HepG2 (cell line): ENCODE results near the gene ANKK1. TPM values are rescaled to one million over a fixed set of nuclear protein-coding genes. Genes with fewer than 3 reads are reported as not detected.

Experiments
- ATAC-seq: fragments of 200-7000 bp; cut with Tn5 transposase; 3 replicates; pipeline ENCODE4 v1.9.1; 2020; ENCODE audit warnings: mild to moderate bottlenecking, moderate library complexity
- BruUV-seq: library from RNA; stranded (reverse); fragments of 400-500 nt; replicated peaks from 2 replicates; lab custom pipeline; 2021; lab: Mats Ljungman, UMichigan
- CTCF ChIA-PET: fragments of 300-600 bp; formaldehyde crosslinking; extraction: SDS; loops from one replicate; lab custom pipeline; 2021; ENCODE audit warnings: low total read pairs, inconsistent platforms, low intra/inter-chr PET ratio; lab: Yijun Ruan, JAX
- POLR2A ChIA-PET: fragments of 350-600 bp; sonication (Branson Sonifier 250); formaldehyde crosslinking; loops from one replicate; lab custom pipeline; 2020; ENCODE audit warnings: antibody characterized with exemption, inconsistent platforms; lab: Yijun Ruan, JAX
- DNase-seq: peaks from one replicate; pipeline ENCODE4 v3.0.0-alpha.2; 2015; ENCODE audit warnings: low spot score
- FAIRE-seq: peaks from 3 replicates; lab custom pipeline; 2011; peaks lifted over from hg19 to GRCh38; lab: Jason Lieb, UNC
- H2AFZ ChIP-seq: one replicate; pipeline ENCODE4 v1.6.1; 2011; ENCODE audit warnings: low read length, inconsistent platforms
- H3K27ac ChIP-seq: fragments of 300-600 bp; 3 replicates; pipeline ENCODE4 v1.8.0; 2011; ENCODE audit warnings: mixed run types, mild to moderate bottlenecking, mixed read lengths, low read length, inconsistent platforms; ENCODE audit not compliant: insufficient read depth; ENCODE audit errors: extremely low read length
- H3K27me3 ChIP-seq, 2 experiments: fragments of 200-600 bp in 1 of 2; 2 replicates in 1 of 2; 3 replicates in 1 of 2; pipeline versions ENCODE4 v1.6.0 to v1.8.0; 2011; ENCODE audit warnings: low read length in 2 of 2, mild to moderate bottlenecking in 2 of 2, moderate library complexity in 2 of 2, inconsistent platforms in 1 of 2; ENCODE audit not compliant: insufficient read depth in 2 of 2, control insufficient read depth in 1 of 2
- H3K36me3 ChIP-seq, 2 experiments: fragments of 200-600 bp in 1 of 2; replicated peaks in 1 of 2; 2 replicates in 1 of 2; 3 replicates in 1 of 2; pipeline versions ENCODE4 v1.5.1 to v1.8.0; 2011; ENCODE audit warnings: low read length in 2 of 2, inconsistent platforms in 1 of 2; ENCODE audit not compliant: insufficient read depth in 2 of 2, control insufficient read depth in 1 of 2
- H3K4me1 ChIP-seq: 2 replicates; pipeline ENCODE4 v1.5.1; 2012; ENCODE audit warnings: low read length, inconsistent platforms; ENCODE audit not compliant: insufficient read depth
- H3K4me2 ChIP-seq: 2 replicates; pipeline ENCODE4 v1.6.0; 2011; ENCODE audit warnings: low read depth, low read length, inconsistent platforms
- H3K4me3 ChIP-seq, 3 experiments: fragments of 200-600 bp in 1 of 3; sonication (generic), shearing (Covaris generic) in 1 of 3; replicated peaks in 1 of 3; 2 replicates each; pipeline ENCODE4 v1.5.1; 2011 to 2016; ENCODE audit warnings: low read length in 3 of 3, inconsistent platforms in 2 of 3, low read depth in 2 of 3, mild to moderate bottlenecking in 2 of 3, control low read depth in 1 of 3, mixed read lengths in 1 of 3; ENCODE audit not compliant: insufficient read depth in 1 of 3
- H3K79me2 ChIP-seq: one replicate; pipeline ENCODE4 v1.6.1; 2011; ENCODE audit warnings: low read length, inconsistent platforms; ENCODE audit not compliant: insufficient read depth
- H3K9ac ChIP-seq: 2 replicates; pipeline ENCODE4 v1.6.0; 2011; ENCODE audit warnings: mild to moderate bottlenecking, low read depth, low read length, inconsistent platforms; ENCODE audit not compliant: insufficient read depth
- H3K9me3 ChIP-seq: 2 replicates; pipeline ENCODE4 v1.5.1; 2012; ENCODE audit warnings: mild to moderate bottlenecking, low read length
- H4K20me1 ChIP-seq: 2 replicates; pipeline ENCODE4 v1.6.0; 2011; ENCODE audit warnings: inconsistent platforms, mild to moderate bottlenecking, low read length, moderate library complexity; ENCODE audit not compliant: insufficient read depth
- ATRX ChIP-seq: sonication (generic); formaldehyde crosslinking; IDR thresholded peaks from 2 replicates; pipeline ENCODE4 v1.4.0; 2020; ENCODE audit warnings: missing genetic modification reagents, borderline replicate concordance
- KDM4B ChIP-seq: sonication (generic); formaldehyde crosslinking; IDR thresholded peaks from 2 replicates; pipeline ENCODE4 v1.4.0; 2020; ENCODE audit warnings: missing genetic modification reagents
- NR2C2 ChIP-seq: sonication (generic); formaldehyde crosslinking; IDR thresholded peaks from 2 replicates; pipeline ENCODE4 v1.4.0; 2020; ENCODE audit warnings: missing genetic modification reagents, mild to moderate bottlenecking, moderate library complexity, borderline replicate concordance
- ZNF788 ChIP-seq: sonication (generic); formaldehyde crosslinking; IDR thresholded peaks from 2 replicates; pipeline ENCODE4 v1.5.0; 2020; ENCODE audit warnings: mild to moderate bottlenecking, missing genetic modification reagents, borderline replicate concordance
- ZSCAN21 ChIP-seq: sonication (generic); formaldehyde crosslinking; IDR thresholded peaks from 2 replicates; pipeline ENCODE4 v1.8.0; 2022; ENCODE audit warnings: mild to moderate bottlenecking, missing genetic modification reagents, moderate library complexity, borderline replicate concordance
- WGBS: methylation state at CpG from one replicate; pipeline ENCODE4 v1.1.6; 2017; ENCODE audit warnings: low lambda C conversion rate; 5-methylcytosine and 5-hydroxymethylcytosine counted together
- in situ Hi-C: cut with HindIII; loops from 2 replicates; pipeline ENCODE4 v1.10.0; 2017; ENCODE audit warnings: low pct_unique_long_range_greater_than_20kb; ENCODE audit not compliant: extremely low pct_ligation_motif_present
- intact Hi-C: fragments of 100-400 bp; cut with micrococcal nuclease; formaldehyde crosslinking; loops from one replicate; pipeline ENCODE4 v1.10.0; 2022; ENCODE audit not compliant: unreplicated experiment
- polyA plus RNA-seq, 8 experiments: library from polyadenylated mRNA; depleted of rRNA in 3 of 8; stranded (reverse) in 7 of 8; unstranded in 1 of 8; fragments of >200 nt; fragmentation: Illumina TruSeq in 4 of 8; extraction: Trizol in 4 of 8; gene quantifications; 2 replicates each; pipeline versions ENCODE4 v1.2.1 to v1.2.3, GENCODE V29; 2011 to 2016; ENCODE audit warnings: low read depth in 4 of 8, missing spikeins in 1 of 8, mixed read lengths in 1 of 8; ENCODE audit not compliant: insufficient read depth in 1 of 8
- total RNA-seq, 5 experiments: library from RNA; depleted of rRNA; stranded (reverse); fragments of >200 nt; fragmentation: Illumina TruSeq; extraction: Trizol; gene quantifications; 2 replicates each; pipeline ENCODE4 v1.2.3, GENCODE V29; 2016; ENCODE audit warnings: low read depth in 1 of 5
- TF ChIP-seq, protein P1 (sequence below): sonication (generic); formaldehyde crosslinking; IDR thresholded peaks from 2 replicates; pipeline ENCODE4 v1.8.0; 2022; ENCODE audit warnings: missing genetic modification reagents, mild to moderate bottlenecking, borderline replicate concordance
- TF ChIP-seq, protein P2 (sequence below): sonication (generic); formaldehyde crosslinking; IDR thresholded peaks from 2 replicates; pipeline ENCODE4 v1.8.0; 2022; ENCODE audit warnings: mild to moderate bottlenecking, missing genetic modification reagents, moderate library complexity
- TF ChIP-seq, protein P3 (sequence below): sonication (generic); formaldehyde crosslinking; IDR thresholded peaks from 2 replicates; pipeline ENCODE4 v1.8.1; 2023; ENCODE audit warnings: mild to moderate bottlenecking, missing genetic modification reagents
- TF ChIP-seq, protein P4 (sequence below): sonication (generic); formaldehyde crosslinking; IDR thresholded peaks from 2 replicates; pipeline ENCODE4 v1.4.0; 2020; ENCODE audit warnings: missing genetic modification reagents
- TF ChIP-seq, protein P5 (sequence below): IDR thresholded peaks from 2 replicates; pipeline ENCODE4 v1.6.1; 2016
- TF ChIP-seq, protein P6 (sequence below): sonication (generic); formaldehyde crosslinking; IDR thresholded peaks from 2 replicates; pipeline ENCODE4 v1.5.1; 2020; ENCODE audit warnings: missing genetic modification reagents, mild to moderate bottlenecking, borderline replicate concordance
- TF ChIP-seq, protein P7 (sequence below): sonication (generic); formaldehyde crosslinking; IDR thresholded peaks from 2 replicates; pipeline ENCODE4 v1.4.0; 2020; ENCODE audit warnings: missing genetic modification reagents

The ANKK1 gene
- total and polyA plus RNA-seq, 2 of the 13 experiments (the other 11 are each of a cell fraction or from before 2014, with no cell fraction given), result 0.04 to 0.22 TPM

DNA sequence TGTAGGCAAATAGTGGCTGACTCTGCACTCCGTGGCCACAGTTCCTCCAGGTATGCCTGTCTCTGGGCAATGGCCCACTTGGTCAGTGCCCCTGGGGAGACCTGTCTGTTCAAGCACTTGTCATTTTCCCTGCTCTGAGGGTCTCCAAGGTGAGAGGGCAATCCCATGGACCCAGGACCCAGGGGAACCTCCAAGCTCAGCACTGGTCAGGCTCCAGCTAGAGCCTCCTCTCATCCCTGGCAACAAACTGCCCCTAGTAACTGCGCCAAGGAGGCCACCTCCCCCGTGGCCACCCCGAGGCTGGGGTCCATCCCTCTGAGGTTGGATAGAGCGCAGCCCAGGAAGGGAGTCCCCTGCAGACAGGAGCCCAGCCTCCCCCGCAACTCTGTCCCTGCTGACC, 713 bp upstream of the ANKK1 start:
- no TSS peak for BruUV-seq
- H3K4me2 ChIP-seq, result no peak overlapping the region
- ATAC-seq (no peak), DNase-seq (no peak), FAIRE-seq (no peak)
- no peak overlapping the region for H3K27ac ChIP-seq
- no peaks in the 10 kb centered on the region for H3K36me3 ChIP-seq
- no peaks in the 10 kb centered on the region; a peak in 1 of 5 replicates for H3K27me3 ChIP-seq
- 66% methylated on average over 2 of the region's 6 CpGs for WGBS
- ChIA-PET CTCF (no interaction called here), POLR2A (no interaction called here)
- no peaks in the 10 kb centered on the region for H3K9me3 ChIP-seq
- in situ Hi-C loops (no loop called here), intact Hi-C loops (no loop called here)
- H3K9ac ChIP-seq, result no peak overlapping the region
- no peaks in the 10 kb centered on the region for H3K79me2 ChIP-seq
- H3K4me3 ChIP-seq, result no peak overlapping the region
- no peaks in the 10 kb centered on the region for H4K20me1 ChIP-seq
- no peak overlapping the region for H2AFZ ChIP-seq
- no peaks in the 10 kb centered on the region for H3K4me1 ChIP-seq
- TF ChIP-seq ATRX (CRISPR knock-in tag) (no peak), NR2C2 (CRISPR knock-in tag) (no peak), KDM4B (CRISPR knock-in tag) (no peak), ZNF788 (CRISPR knock-in tag) (no peak), ZSCAN21 (no peak)
- TF ChIP-seq, protein P1, sequence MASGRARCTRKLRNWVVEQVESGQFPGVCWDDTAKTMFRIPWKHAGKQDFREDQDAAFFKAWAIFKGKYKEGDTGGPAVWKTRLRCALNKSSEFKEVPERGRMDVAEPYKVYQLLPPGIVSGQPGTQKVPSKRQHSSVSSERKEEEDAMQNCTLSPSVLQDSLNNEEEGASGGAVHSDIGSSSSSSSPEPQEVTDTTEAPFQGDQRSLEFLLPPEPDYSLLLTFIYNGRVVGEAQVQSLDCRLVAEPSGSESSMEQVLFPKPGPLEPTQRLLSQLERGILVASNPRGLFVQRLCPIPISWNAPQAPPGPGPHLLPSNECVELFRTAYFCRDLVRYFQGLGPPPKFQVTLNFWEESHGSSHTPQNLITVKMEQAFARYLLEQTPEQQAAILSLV (CRISPR knock-in tag), result no peak
- TF ChIP-seq, protein P2, sequence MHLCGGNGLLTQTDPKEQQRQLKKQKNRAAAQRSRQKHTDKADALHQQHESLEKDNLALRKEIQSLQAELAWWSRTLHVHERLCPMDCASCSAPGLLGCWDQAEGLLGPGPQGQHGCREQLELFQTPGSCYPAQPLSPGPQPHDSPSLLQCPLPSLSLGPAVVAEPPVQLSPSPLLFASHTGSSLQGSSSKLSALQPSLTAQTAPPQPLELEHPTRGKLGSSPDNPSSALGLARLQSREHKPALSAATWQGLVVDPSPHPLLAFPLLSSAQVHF, result no peak
- TF ChIP-seq, protein P3, sequence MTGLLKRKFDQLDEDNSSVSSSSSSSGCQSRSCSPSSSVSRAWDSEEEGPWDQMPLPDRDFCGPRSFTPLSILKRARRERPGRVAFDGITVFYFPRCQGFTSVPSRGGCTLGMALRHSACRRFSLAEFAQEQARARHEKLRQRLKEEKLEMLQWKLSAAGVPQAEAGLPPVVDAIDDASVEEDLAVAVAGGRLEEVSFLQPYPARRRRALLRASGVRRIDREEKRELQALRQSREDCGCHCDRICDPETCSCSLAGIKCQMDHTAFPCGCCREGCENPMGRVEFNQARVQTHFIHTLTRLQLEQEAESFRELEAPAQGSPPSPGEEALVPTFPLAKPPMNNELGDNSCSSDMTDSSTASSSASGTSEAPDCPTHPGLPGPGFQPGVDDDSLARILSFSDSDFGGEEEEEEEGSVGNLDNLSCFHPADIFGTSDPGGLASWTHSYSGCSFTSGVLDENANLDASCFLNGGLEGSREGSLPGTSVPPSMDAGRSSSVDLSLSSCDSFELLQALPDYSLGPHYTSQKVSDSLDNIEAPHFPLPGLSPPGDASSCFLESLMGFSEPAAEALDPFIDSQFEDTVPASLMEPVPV, result no peak
- TF ChIP-seq, protein P4, sequence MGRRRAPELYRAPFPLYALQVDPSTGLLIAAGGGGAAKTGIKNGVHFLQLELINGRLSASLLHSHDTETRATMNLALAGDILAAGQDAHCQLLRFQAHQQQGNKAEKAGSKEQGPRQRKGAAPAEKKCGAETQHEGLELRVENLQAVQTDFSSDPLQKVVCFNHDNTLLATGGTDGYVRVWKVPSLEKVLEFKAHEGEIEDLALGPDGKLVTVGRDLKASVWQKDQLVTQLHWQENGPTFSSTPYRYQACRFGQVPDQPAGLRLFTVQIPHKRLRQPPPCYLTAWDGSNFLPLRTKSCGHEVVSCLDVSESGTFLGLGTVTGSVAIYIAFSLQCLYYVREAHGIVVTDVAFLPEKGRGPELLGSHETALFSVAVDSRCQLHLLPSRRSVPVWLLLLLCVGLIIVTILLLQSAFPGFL, result no peak
- TF ChIP-seq, protein P5, sequence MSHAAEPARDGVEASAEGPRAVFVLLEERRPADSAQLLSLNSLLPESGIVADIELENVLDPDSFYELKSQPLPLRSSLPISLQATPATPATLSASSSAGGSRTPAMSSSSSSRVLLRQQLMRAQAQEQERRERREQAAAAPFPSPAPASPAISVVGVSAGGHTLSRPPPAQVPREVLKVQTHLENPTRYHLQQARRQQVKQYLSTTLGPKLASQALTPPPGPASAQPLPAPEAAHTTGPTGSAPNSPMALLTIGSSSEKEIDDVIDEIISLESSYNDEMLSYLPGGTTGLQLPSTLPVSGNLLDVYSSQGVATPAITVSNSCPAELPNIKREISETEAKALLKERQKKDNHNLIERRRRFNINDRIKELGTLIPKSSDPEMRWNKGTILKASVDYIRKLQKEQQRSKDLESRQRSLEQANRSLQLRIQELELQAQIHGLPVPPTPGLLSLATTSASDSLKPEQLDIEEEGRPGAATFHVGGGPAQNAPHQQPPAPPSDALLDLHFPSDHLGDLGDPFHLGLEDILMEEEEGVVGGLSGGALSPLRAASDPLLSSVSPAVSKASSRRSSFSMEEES (CRISPR knock-in tag), result no peak
- TF ChIP-seq, protein P6, sequence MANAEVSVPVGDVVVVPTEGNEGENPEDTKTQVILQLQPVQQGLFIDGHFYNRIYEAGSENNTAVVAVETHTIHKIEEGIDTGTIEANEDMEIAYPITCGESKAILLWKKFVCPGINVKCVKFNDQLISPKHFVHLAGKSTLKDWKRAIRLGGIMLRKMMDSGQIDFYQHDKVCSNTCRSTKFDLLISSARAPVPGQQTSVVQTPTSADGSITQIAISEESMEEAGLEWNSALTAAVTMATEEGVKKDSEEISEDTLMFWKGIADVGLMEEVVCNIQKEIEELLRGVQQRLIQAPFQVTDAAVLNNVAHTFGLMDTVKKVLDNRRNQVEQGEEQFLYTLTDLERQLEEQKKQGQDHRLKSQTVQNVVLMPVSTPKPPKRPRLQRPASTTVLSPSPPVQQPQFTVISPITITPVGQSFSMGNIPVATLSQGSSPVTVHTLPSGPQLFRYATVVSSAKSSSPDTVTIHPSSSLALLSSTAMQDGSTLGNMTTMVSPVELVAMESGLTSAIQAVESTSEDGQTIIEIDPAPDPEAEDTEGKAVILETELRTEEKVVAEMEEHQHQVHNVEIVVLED (CRISPR knock-in tag), result no peak
- TF ChIP-seq, protein P7, sequence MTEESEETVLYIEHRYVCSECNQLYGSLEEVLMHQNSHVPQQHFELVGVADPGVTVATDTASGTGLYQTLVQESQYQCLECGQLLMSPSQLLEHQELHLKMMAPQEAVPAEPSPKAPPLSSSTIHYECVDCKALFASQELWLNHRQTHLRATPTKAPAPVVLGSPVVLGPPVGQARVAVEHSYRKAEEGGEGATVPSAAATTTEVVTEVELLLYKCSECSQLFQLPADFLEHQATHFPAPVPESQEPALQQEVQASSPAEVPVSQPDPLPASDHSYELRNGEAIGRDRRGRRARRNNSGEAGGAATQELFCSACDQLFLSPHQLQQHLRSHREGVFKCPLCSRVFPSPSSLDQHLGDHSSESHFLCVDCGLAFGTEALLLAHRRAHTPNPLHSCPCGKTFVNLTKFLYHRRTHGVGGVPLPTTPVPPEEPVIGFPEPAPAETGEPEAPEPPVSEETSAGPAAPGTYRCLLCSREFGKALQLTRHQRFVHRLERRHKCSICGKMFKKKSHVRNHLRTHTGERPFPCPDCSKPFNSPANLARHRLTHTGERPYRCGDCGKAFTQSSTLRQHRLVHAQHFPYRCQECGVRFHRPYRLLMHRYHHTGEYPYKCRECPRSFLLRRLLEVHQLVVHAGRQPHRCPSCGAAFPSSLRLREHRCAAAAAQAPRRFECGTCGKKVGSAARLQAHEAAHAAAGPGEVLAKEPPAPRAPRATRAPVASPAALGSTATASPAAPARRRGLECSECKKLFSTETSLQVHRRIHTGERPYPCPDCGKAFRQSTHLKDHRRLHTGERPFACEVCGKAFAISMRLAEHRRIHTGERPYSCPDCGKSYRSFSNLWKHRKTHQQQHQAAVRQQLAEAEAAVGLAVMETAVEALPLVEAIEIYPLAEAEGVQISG (CRISPR knock-in tag), result no peak
